MM.1S (cell line): ENCODE data around the gene KIRREL1.

Experiments used
- DNase-seq: peaks from one replicate; pipeline ENCODE4 v3.0.0-alpha.2; 2015
- H2AFZ ChIP-seq: fragments of 300-600 bp; sonication (generic); 2 replicates; pipeline ENCODE4 v1.6.0; 2016; ENCODE audit warnings: antibody characterized with exemption, low read length
- H3F3A ChIP-seq: fragments of 300-600 bp; sonication (generic); 2 replicates; pipeline ENCODE4 v1.6.1; 2016; ENCODE audit warnings: mild to moderate bottlenecking, antibody characterized with exemption, low read length, moderate library complexity, mixed read lengths; ENCODE audit not compliant: insufficient read depth
- H3K27ac ChIP-seq: fragments of 300-600 bp; sonication (generic); 2 replicates; pipeline ENCODE4 v1.5.1; 2016; ENCODE audit warnings: mild to moderate bottlenecking, low read length
- H3K27me3 ChIP-seq: fragments of 300-600 bp; sonication (generic); replicated peaks from 2 replicates; pipeline ENCODE4 v1.6.0; 2016; ENCODE audit warnings: low read length; ENCODE audit not compliant: insufficient read depth
- H3K36me3 ChIP-seq: fragments of 300-600 bp; sonication (generic); replicated peaks from 2 replicates; pipeline ENCODE4 v1.6.1; 2016; ENCODE audit warnings: mild to moderate bottlenecking, low read length, mixed read lengths; ENCODE audit not compliant: insufficient read depth
- H3K4me1 ChIP-seq: fragments of 300-600 bp; sonication (generic); 2 replicates; pipeline ENCODE4 v1.6.1; 2016; ENCODE audit warnings: low read length, mixed read lengths
- H3K4me2 ChIP-seq: fragments of 300-600 bp; sonication (generic); 2 replicates; pipeline ENCODE4 v1.6.0; 2016; ENCODE audit warnings: low read depth, low read length
- H3K4me3 ChIP-seq: fragments of 300-600 bp; sonication (generic); 2 replicates; pipeline ENCODE4 v1.5.1; 2016; ENCODE audit warnings: low read length, mixed read lengths
- H3K79me2 ChIP-seq: fragments of 300-600 bp; sonication (generic); 2 replicates; pipeline ENCODE4 v1.6.1; 2016; ENCODE audit warnings: mixed run types, low read length, mixed read lengths
- H3K9ac ChIP-seq: fragments of 300-600 bp; sonication (generic); 2 replicates; pipeline ENCODE4 v1.6.1; 2016; ENCODE audit warnings: low read length, mixed read lengths
- H3K9me2 ChIP-seq: fragments of 300-600 bp; sonication (generic); replicated peaks from 2 replicates; pipeline ENCODE4 v1.6.1; 2016; ENCODE audit warnings: mild to moderate bottlenecking, low read length, mixed read lengths; ENCODE audit not compliant: insufficient read depth
- H3K9me3 ChIP-seq: fragments of 300-600 bp; sonication (generic); replicated peaks from 2 replicates; pipeline ENCODE4 v1.6.1; 2016; ENCODE audit warnings: mild to moderate bottlenecking, low read length, mixed read lengths; ENCODE audit not compliant: insufficient read depth
- H4K20me1 ChIP-seq: fragments of 300-600 bp; sonication (generic); 2 replicates; pipeline ENCODE4 v1.6.1; 2016; ENCODE audit warnings: mild to moderate bottlenecking, low read length, moderate library complexity, mixed read lengths; ENCODE audit not compliant: insufficient read depth
- CTCF ChIP-seq: fragments of 300-600 bp; sonication (generic); IDR thresholded peaks from 2 replicates; pipeline ENCODE4 v1.5.1; 2016; ENCODE audit warnings: antibody characterized with exemption, low read length, mixed read lengths
- EZH2 ChIP-seq: fragments of 300-600 bp; sonication (generic); optimal IDR thresholded peaks from 2 replicates; pipeline ENCODE3; 2017; ENCODE audit warnings: low read depth, mild to moderate bottlenecking, antibody characterized with exemption, low read length, mixed read lengths
- EZH2phosphoT487 ChIP-seq: fragments of 300-600 bp; sonication (generic); IDR thresholded peaks from 2 replicates; pipeline ENCODE4 v1.6.1; 2018; ENCODE audit warnings: antibody characterized with exemption, low read length

The KIRREL1 gene

GRCh38 chr1:158098256-158098655 is 104.8 kb downstream of the KIRREL1 start:
- no peak for TF ChIP-seq EZH2phosphoT487
- TF ChIP-seq EZH2, result no peak
- H4K20me1 ChIP-seq, result no peaks in the 10 kb centered on the region
- no peaks in the 10 kb centered on the region for H3K4me1 ChIP-seq
- H2AFZ ChIP-seq, result no peak overlapping the region
- no peak overlapping the region for H3K4me2 ChIP-seq
- no peak for DNase-seq
- H3K79me2 ChIP-seq, result no peaks in the 10 kb centered on the region
- H3K36me3 ChIP-seq, result no peaks in the 10 kb centered on the region
- H3K9ac ChIP-seq, result no peak overlapping the region
- H3K9me2 ChIP-seq, result no peaks in the 10 kb centered on the region
- H3K27ac ChIP-seq, result no peak overlapping the region
- no peaks in the 10 kb centered on the region for H3K9me3 ChIP-seq
- H3K4me3 ChIP-seq, result no peak overlapping the region
- H3F3A ChIP-seq, result no peaks in the 10 kb centered on the region
- H3K27me3 ChIP-seq, result peaks cover 15% of the 10 kb centered on the region

GRCh38 chr1:158099185-158099584 is 105.7 kb downstream of the KIRREL1 start:
- no peaks in the 10 kb centered on the region for H3F3A ChIP-seq
- no peaks in the 10 kb centered on the region for H3K79me2 ChIP-seq
- H3K9me3 ChIP-seq, result no peaks in the 10 kb centered on the region
- H3K27ac ChIP-seq, result no peak overlapping the region
- no peak overlapping the region for H3K9ac ChIP-seq
- H3K36me3 ChIP-seq, result no peaks in the 10 kb centered on the region
- no peaks in the 10 kb centered on the region for H3K9me2 ChIP-seq
- H3K4me3 ChIP-seq, result no peak overlapping the region
- no peak for TF ChIP-seq EZH2
- H2AFZ ChIP-seq, result no peak overlapping the region
- no peaks in the 10 kb centered on the region for H3K4me1 ChIP-seq
- H3K27me3 ChIP-seq, result peaks cover 6% of the 10 kb centered on the region
- H3K4me2 ChIP-seq, result no peak overlapping the region
- DNase-seq, result no peak
- no peaks in the 10 kb centered on the region for H4K20me1 ChIP-seq

- 0 out of 2 replicates have a peak, but pooled peaks cover 8% of the 10 kb centered on the region for H3K27me3 ChIP-seq
- TF ChIP-seq EZH2 (no peak), EZH2phosphoT487 (no peak), CTCF (no peak)
- DNase-seq, result no peak
- no peak overlapping the region for H3K4me3 ChIP-seq
- no peak overlapping the region for H3K4me2 ChIP-seq
- H4K20me1 ChIP-seq, result no peaks in the 10 kb centered on the region
- no peaks in the 10 kb centered on the region for H3K36me3 ChIP-seq
- no peaks in the 10 kb centered on the region for H3F3A ChIP-seq
- H3K79me2 ChIP-seq, result no peaks in the 10 kb centered on the region
- no peak overlapping the region for H3K9ac ChIP-seq
- H3K9me3 ChIP-seq, result no peaks in the 10 kb centered on the region
- no peaks in the 10 kb centered on the region for H3K9me2 ChIP-seq
- H3K4me1 ChIP-seq, result no peaks in the 10 kb centered on the region
- H3K27ac ChIP-seq, result no peak overlapping the region
- H2AFZ ChIP-seq, result no peak overlapping the region
Observed at GRCh38 chr1:158100498-158100897, 107.1 kb downstream of the KIRREL1 start.

GRCh38 chr1:158101455-158101854 is 108.0 kb downstream of the KIRREL1 start:
- TF ChIP-seq EZH2, result no peak
- no peak for TF ChIP-seq EZH2phosphoT487
- TF ChIP-seq CTCF, result no peak

More at GRCh38 chr1:158101455-158101854, 108.0 kb downstream of the KIRREL1 start:
- Histone ChIP-seq H3K36me3 (no peaks in the 10 kb centered on the region), H3K9me2 (no peaks in the 10 kb centered on the region), H3K79me2 (no peaks in the 10 kb centered on the region), H3F3A (no peaks in the 10 kb centered on the region), H2AFZ (no peak overlapping the region), H3K4me1 (no peaks in the 10 kb centered on the region), H3K9ac (no peak overlapping the region), H3K4me2 (no peak overlapping the region), H3K27ac (no peak overlapping the region), H3K4me3 (no peak overlapping the region), H3K27me3 (0 out of 2 replicates have a peak, but pooled peaks cover 8% of the 10 kb centered on the region), H4K20me1 (no peaks in the 10 kb centered on the region), H3K9me3 (no peaks in the 10 kb centered on the region)
- no peak for DNase-seq
